Stromal cell of bone marrow (primary cell): ENCODE measurements around the gene YLPM1.
A peak's percentile ranks its signal among the peaks of the same experiment; 100 is the strongest.

Experiments used
- DNase-seq: peaks from one replicate; pipeline ENCODE4 v3.0.0-alpha.2; 2012; ENCODE audit warnings: low read depth

The YLPM1 gene

DNA sequence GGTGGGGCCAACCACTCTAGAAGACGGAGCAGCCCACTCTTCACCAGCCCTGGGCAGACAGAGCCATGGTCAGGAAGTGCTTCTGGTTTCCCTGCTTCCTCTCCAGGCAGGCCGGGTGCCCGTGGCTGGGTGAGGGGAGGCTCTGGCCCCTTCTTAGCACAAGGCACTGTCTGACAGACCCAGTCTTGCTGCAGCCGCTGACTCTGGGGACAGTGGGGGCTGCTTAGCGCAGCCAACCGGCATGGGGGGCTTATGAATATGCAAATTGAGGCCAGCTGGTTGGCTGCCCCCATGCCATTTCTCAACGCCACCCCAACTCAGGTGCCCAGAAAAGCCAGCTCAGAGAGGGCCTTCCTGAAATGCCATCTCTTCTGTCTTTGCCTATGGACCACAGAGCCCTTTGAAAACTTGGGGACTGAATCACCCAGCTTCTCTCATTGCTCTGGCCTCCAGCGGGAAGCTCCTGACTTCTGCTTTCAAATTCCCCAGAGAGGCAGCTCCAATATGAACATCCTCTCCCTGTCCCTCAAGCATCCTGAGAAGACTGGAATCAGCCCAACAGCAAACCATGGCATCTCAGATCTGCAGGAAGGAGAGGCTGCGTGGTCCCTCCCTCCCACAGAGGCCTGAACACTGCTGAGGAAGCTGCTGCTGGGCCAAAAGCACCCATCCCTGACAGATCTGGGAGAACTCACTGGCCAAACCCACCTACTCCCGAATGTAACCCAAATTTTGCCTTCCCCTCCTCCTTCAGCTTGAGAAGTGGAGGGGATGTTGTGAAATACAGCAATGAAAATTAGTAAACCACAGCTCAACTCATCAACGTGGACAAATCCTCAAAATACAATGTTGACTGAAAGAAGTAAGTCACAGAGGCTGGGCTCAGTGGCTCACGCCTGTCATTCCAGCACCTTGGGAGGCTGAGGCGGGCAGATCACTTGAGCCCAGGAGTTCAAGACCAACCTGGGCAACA is 113.1 kb downstream of the YLPM1 start, which contains the start of gene PROX2:
Gene PROX2, minus strand, starts transcription at position 205 of the 973 bp plus-strand sequence. CDS start 12,311 bp downstream, outside the sequence.
- no peak for DNase-seq

DNA sequence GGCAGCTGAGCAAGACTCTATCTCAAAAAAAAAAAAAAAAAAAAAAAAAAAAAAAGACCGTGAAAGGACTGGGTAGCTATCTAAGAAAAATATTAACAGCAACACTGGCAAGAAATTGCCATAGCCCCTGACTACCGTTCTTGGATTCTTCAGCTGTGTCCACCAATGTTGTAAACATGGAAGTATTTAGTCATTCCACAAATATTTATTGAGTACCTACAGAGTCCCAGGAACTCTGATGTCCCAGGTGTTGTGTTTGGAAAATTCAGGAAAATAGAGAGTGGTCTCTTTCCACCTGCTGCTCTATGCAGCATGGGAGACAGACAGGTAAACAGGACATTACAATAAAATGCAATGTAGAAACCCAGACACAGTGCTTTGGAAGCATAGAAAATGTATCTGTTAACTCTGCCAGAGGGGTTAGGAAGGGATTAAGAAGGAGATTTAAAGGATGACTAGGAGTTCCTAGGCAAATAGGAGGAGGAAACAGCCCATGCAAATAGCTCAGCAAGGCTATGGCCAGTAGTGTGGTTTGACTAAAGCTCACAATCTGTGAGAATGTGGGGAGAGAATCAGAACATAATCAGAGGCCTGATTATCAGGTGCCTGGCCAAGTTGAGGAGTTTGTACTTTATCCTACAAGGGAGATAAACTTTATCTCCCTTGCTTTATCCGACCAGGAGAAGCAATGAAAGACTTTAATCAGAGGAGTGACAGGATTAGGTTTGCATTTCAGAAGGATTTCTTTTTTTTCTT is 116.5 kb downstream of the YLPM1 start:
- DNase-seq = no peak

DNA sequence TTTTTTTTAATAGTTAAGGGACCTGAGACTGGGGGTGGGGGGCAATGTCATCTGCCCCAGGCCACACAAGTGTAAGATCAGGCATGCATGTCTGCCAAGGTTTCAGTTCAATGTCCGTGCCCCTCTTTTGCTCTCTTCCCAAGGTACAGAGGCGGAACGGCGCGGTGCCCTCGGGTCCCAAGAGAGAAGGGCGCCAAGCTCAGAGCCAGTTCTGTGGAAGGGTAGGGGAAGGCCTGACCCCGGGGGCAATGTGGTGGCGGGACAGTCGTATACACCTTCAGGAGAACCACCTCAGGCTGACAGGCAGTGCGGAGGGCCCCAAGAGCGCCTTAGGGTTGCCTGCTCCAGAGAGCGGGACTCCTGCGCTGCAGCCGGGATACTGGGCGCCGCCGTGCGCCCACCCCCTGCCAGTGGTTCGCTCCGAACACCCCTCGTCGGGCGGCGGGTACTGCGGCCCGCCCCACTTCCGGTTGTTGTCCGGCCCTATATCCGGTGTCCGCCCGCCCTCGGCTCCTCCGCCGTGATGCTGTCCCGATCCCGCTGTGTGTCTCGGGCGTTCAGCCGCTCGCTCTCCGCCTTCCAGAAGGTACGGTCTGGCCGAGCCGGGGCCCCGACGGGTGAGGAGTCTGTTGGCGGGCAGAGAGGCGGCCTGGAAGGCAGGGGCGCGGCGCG is 118.5 kb downstream of the YLPM1 start, which contains the start of gene DLST:
Gene DLST, plus strand, starts transcription at position 486 of the 672 bp plus-strand sequence. Its CDS starts 38 bp downstream, at position 524.
- peak; percentile 64 for DNase-seq

DNA sequence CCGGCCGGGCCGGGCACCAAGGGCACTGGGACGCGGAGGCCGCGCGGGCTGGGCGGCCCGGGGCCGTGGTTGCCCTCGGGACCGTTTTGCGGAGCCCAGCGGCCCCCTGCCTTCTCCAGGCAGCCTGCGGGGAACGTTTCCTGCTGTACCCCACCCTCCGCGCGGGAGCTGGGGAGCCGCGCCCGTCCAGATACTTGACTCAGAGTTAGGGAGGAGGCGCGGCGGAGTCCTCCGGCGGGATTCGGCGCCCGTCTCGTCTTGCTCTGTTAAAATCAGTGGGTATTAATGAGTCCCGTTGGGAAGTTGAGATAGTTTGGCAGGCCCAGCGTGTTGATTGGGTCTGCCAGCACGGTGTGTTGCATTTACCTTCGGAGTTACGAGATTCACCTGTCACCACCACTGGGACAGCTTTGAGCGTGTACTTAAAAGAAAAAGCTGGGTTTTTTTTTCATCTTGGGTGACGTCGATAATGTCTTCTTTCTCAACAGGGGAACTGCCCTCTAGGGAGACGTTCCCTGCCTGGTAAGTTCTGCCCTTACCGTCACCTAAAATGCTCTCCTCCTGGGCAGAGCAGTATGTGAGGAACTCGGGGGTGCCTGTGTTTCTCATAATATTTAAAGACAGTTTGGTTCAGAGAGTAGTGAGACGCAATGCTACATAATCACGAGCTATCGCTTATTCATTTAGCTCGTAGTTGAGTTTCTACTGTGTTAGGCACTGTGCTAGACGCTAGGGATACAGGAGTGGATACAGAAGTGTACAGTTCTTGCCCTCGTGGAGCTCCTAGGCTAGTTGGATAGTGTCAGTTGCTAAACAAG is 119.2 kb downstream of the YLPM1 start:
- DNase-seq = no peak
